GM19397 (cell line): ENCODE measurements around the gene SLC1A7.
"Not testable (repeated sequence)": the region's sequence is repeated elsewhere in the genome, so short reads cannot be mapped to it uniquely, and the experiment has no call there.

Experiments
- ATAC-seq: cut with Tn5 transposase; IDR thresholded peaks from one replicate; pipeline ENCODE4 v1.9.1; 2021; ENCODE audit warnings: mild to moderate bottlenecking, moderate library complexity; ENCODE audit not compliant: unreplicated experiment

The SLC1A7 gene

GRCh38 chr1:53142226-53142853 lies at the start of gene SLC1A7:
Gene SLC1A7 (minus strand): TSS chr1:53142638. CDS start chr1:53142449, 189 bp downstream.
- no peak for ATAC-seq

DNA sequence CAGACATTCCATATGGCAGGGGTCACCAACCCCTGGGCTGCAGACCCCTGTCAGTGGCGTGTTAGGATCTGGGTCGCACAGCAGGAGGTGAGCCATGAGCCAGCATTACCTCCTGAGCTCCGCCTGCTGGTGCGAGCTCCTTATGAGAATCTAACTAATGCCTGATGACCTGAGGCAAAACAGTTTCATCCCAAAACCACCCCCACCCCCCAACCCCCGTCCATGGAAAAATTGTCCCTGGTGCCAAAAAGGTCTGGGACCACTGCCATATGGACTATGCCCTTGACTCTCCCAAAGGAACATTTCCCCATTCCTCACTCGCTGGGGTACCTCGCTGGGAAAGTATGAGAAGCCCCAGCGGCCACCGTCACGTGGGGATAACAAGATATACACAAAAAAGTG lies 47.8 kb upstream of the SLC1A7 start:
- no peak for ATAC-seq

DNA sequence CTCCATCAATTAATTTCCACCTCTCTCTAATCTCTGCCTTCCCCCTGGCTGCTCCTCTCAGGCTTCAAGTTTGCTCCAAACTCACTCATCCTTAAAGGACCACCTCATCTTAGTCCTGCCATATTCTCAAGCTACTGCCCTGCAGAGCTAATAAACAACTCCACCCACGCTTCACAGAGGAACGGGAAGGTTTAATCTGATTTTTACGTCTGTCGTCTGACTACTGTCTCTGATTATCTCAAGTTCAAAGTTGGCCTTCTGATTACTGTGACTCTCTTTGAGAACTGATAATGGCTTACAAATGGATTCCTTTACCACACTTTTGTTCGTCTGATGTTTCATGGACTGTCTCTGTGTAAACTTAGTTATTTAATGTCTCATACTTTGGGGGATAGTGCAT lies 46.6 kb upstream of the SLC1A7 start:
- ATAC-seq: no peak

GRCh38 chr1:53188099-53188498 lies 45.7 kb upstream of the SLC1A7 start:
- no peak for ATAC-seq

DNA sequence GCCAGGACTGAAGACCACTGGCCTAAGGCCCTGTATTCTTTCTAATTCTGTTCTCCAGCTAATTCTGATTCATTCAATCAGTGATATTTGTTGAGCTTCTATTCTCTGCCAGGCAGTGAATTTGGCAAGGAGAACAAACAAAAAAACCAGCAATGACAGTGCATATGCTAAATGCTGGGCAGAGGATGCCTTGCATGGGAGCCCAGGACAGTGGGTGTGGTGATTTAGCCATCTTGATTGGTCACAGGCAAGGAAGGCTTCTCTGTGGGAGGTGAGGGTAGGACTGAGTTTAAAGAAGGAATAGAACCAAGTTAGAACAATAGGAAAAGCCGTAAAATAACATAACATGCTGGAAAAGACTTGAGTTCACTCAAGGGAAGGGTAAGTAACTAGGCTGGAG lies 45.0 kb upstream of the SLC1A7 start:
- ATAC-seq: no peak

DNA sequence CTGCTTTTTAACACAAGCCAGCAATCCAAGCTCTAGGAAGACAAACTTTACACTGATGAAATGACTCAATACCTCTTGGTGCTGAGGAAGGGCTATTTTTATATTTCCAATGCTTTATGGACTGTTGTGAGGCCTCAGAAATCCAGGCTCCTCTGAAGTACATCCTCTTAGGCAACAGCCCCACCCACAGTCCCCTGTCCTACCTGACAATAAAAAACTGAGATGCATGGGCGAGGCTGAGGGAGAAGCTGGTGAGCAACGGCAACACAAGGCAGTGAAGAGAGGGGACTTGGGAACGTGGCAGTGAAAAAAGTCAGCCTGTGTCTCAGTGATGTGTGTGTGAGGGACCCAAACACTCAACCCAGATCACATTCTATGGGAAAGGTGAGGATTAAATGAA lies 44.1 kb upstream of the SLC1A7 start:
- ATAC-seq: no peak

GRCh38 chr1:53185955-53186297 lies 43.5 kb upstream of the SLC1A7 start:
- not testable (repeated sequence) for ATAC-seq

GRCh38 chr1:53183095-53183990 lies 40.9 kb upstream of the SLC1A7 start:
- no peak for ATAC-seq

DNA sequence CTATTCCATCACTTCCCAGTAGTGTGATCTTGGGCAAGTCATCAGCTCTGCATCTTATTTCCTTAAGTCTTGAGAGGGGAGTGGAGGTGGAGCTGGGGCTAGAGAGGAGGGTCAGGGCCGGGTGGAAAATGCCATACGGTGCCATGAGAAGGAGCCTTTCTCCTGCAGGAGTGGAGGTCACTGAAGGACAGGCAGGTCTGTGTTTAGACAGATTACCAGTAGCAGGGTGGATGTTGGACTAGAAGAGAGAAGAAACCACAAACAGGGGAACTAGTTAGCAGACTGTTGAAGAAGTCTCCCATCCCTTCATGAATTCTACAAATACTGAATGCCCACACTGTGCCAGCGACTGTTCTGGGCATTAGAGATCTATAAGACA lies 40.3 kb upstream of the SLC1A7 start:
- ATAC-seq: no peak

GRCh38 chr1:53182111-53182593 lies 39.7 kb upstream of the SLC1A7 start:
- ATAC-seq: no peak

GRCh38 chr1:53180951-53181350 lies 38.5 kb upstream of the SLC1A7 start:
- ATAC-seq: no peak

GRCh38 chr1:53180226-53180625 lies 37.8 kb upstream of the SLC1A7 start:
- no peak for ATAC-seq

DNA sequence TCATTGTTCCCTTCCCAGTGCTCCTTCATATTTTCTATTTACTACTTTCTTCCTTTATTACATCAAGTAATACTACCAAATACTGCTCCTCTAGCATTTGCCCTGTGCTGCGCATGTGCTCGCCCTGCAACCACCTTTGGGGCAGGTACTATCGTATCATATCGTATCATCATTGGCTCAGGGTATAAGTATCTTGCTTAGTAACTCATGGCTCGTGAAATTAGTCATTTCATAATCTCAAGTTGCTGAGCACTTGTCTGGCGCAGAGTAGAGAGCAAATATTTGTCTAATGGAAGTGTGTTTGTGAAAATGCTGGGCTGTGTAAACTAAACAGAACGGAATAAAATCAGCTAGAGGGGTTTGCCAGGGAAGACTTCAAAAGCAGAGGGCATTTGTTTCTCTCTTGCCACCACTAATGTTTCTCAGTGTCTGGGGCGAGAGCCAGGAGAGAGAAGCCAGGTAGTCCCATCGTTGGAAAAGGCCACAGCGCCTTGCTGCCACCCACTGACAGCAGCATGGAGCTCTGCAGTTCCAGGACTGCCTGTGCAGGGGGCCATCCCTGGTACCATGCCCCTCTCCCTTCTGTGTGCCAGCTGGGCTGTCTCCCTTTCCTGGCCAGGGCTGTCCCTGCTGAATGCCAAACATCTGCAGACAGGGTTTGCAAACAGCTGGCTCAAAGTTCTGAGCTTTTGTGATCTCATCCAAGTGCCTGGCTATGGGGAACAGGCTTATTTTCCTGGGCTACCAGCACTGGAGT lies 34.2 kb upstream of the SLC1A7 start:
- no peak for ATAC-seq

DNA sequence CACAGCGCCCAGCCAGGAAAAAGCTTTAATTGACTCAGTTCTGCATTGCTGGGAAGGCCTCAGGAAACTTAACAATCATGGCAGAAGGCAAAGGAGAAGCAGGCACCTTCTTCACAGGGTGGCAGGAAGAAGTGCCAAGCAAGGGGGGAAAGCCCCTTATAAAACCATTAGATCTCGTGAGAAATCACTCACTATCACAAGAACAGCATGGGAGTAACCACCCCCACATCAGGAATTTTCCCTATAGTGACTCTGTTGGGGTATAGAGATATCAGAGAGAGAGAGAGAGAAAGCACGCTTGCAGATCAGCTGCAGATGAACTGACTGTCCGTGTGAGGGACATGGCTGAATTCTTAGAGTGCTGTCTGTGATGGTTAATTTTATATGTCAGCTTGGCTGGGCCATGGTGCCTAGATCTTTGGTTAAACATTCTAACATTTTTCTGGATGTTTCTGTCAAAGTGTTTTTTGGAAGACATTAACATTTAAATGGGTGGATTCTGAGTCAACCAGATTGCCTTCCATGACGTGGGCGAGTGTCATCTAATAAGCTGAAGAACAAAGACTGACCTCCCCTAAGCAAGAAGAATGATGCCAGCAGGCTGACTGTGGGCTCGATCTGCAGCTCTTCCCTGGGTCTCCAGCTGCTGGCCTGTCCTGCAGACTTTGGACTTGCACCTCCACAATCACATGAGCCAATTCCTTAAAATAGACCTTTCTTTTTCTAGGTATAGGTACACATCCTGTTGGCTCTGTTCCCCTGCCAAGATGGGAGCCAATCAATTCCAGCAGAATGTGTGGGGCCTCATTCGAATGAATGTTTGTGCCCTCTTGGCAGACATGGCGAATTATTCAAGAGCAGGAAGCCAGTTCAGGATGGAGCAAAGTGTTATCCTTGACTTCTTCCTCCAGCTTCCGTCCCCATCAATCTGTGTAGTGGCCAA lies 32.8 kb upstream of the SLC1A7 start:
- no peak for ATAC-seq

GRCh38 chr1:53172426-53173128 lies 30.1 kb upstream of the SLC1A7 start:
- ATAC-seq: no peak

DNA sequence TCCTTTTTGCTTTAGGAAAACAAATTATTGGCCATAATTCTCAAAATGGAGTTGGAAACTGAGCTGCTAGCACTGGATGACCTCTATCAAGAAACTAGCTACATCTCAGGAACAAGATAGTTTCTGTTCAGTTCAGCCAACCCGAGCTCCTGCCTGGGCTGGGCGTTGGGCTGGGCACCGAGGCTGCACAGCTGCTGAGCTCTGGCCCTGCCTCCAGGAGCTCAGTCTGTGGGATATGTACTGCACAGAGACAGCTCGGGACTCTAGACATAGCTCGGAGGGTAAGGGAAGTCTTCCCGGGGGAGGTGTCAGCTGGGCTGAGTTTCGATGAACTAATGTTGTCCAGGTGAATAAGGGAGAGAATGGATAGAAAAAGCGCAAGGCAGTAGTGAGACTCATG lies 24.5 kb upstream of the SLC1A7 start:
- no peak for ATAC-seq

DNA sequence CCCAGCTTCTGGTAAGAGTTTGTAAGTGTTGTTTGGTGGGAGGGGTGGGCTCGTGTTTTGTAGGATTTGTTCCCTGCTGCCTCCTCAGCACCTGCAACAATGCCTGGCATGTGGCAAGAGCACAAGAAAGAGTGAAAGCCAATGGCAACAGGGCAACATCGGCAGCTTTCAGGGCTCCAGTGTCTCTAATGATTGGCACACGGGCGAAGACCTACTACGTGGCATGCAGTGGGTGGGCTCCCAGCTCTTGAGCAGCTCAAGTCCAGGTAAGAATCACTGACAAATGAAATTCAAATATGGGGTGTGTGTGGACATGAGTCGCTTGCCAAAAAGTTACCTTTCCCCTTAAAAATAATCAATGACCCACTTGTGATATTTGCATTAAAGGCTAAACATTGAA lies 23.9 kb upstream of the SLC1A7 start:
- no peak for ATAC-seq

DNA sequence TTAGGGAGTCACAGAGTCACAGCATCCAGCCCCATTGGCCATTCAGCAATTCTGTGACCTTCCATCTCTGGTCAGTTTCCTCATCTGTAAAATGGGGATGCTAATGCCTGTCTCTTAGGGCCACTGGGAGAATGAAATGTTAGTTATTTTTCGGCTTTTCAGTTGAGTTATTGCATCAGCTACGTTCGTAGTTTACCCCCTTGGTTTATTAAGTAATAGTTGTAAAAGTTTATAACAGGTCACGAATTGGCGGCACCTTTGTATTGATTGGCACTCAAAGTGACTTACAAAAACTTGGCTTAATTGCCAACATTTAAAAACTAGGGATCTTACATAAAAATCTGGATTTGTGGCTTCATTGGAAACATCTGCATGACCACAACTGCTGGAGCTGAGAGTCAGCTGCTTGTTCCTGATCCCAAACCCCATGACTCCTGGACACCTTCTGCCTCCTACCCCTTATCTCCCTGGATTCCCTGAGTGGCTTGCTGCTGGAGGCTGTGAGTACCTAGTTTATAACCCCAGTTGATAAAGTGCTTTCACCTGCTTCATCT lies 23.0 kb upstream of the SLC1A7 start:
- ATAC-seq: no peak

GRCh38 chr1:53163291-53163768 lies 20.9 kb upstream of the SLC1A7 start:
- ATAC-seq: no peak
